HUES64 (cell line): ENCODE results near the gene P4HA3.

ENCODE experiments used
- H3K27ac ChIP-seq: 2 replicates; pipeline ENCODE4 v1.7.0; 2013; ENCODE audit warnings: low read depth, low read length, inconsistent platforms
- H3K27me3 ChIP-seq: 2 replicates; pipeline ENCODE4 v1.6.1; 2013; ENCODE audit warnings: mild to moderate bottlenecking, low read length; ENCODE audit not compliant: insufficient read depth
- H3K36me3 ChIP-seq: 2 replicates; pipeline ENCODE4 v1.6.1; 2013; ENCODE audit warnings: mild to moderate bottlenecking, low read length; ENCODE audit not compliant: insufficient read depth
- H3K4me1 ChIP-seq: 2 replicates; pipeline ENCODE4 v1.6.1; 2013; ENCODE audit warnings: mild to moderate bottlenecking, low read length, moderate library complexity; ENCODE audit not compliant: insufficient read depth
- H3K4me3 ChIP-seq: 2 replicates; pipeline ENCODE4 v1.5.1; 2013; ENCODE audit warnings: mild to moderate bottlenecking, low read length, moderate library complexity
- H3K9ac ChIP-seq: 2 replicates; pipeline ENCODE4 v1.6.1; 2013; ENCODE audit warnings: mild to moderate bottlenecking, low read depth, low read length
- H3K9me3 ChIP-seq: 2 replicates; pipeline ENCODE4 v1.6.1; 2013; ENCODE audit warnings: low read depth, low read length; ENCODE audit not compliant: insufficient read depth
- WGBS: fragments of 150-250, 120-280 bp; methylation state at CpG from one replicate; pipeline ENCODE4 v1.1.7; 2013; ENCODE audit warnings: missing lambda C conversion rate; 5-methylcytosine and 5-hydroxymethylcytosine counted together

The P4HA3 gene

GRCh38 chr11:74330075-74330858 is 18.8 kb upstream of the P4HA3 start:
- Histone ChIP-seq H3K4me3 (no peak overlapping the region), H3K27ac (no peak overlapping the region), H3K4me1 (no peaks in the 10 kb centered on the region), H3K9me3 (no peaks in the 10 kb centered on the region), H3K27me3 (no peaks in the 10 kb centered on the region), H3K9ac (no peak overlapping the region), H3K36me3 (peaks cover 6% of the 10 kb centered on the region)

GRCh38 chr11:74327076-74327475 is 15.6 kb upstream of the P4HA3 start:
- Histone ChIP-seq H3K27ac (no peak overlapping the region), H3K4me1 (no peaks in the 10 kb centered on the region), H3K9me3 (no peaks in the 10 kb centered on the region), H3K27me3 (no peaks in the 10 kb centered on the region), H3K9ac (no peak overlapping the region), H3K36me3 (peaks cover 3% of the 10 kb centered on the region; the same call in 1 of the 2 replicates), H3K4me3 (no peak overlapping the region)
- WGBS: no CpG with 5 or more reads among the region's 1 CpG

- 95% methylated on average over 5 of the region's 5 CpGs for WGBS
- Histone ChIP-seq H3K4me3 (no peak overlapping the region), H3K9me3 (no peaks in the 10 kb centered on the region), H3K27me3 (no peaks in the 10 kb centered on the region), H3K36me3 (peaks cover 3% of the 10 kb centered on the region; the same call in 1 of the 2 replicates), H3K9ac (no peak overlapping the region), H3K27ac (no peak overlapping the region), H3K4me1 (no peaks in the 10 kb centered on the region)
Observed at GRCh38 chr11:74326665-74327064, 15.2 kb upstream of the P4HA3 start.

GRCh38 chr11:74325649-74326645 is 14.5 kb upstream of the P4HA3 start:
- Histone ChIP-seq H3K27me3 (no peaks in the 10 kb centered on the region), H3K27ac (no peak overlapping the region), H3K4me1 (no peaks in the 10 kb centered on the region), H3K9ac (no peak overlapping the region), H3K4me3 (no peak overlapping the region), H3K9me3 (no peaks in the 10 kb centered on the region), H3K36me3 (peaks cover 3% of the 10 kb centered on the region; the same call in 1 of the 2 replicates)
- 92% methylated on average over 7 of the region's 7 CpGs for WGBS

DNA sequence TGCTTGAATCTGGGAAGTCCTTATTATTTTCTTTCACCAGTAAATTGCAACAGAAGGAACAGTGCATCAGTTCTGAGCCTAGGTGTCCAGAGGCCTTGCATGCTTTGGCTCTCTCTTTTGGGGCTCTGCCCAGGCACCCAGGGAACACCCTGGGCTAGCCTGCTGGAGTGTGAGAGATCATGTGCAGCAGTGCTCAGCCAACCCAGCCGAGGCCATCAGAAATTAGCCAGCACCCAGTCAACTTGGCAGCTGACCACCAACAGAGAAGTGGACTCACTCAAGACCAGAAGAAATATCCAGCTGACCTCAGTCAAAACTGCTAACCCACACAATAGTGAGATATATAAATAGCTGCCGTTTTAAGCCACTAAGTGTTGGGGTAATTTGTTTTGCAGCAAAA is 11.2 kb upstream of the P4HA3 start:
- Histone ChIP-seq H3K36me3 (no peaks in the 10 kb centered on the region), H3K9ac (no peak overlapping the region), H3K27me3 (no peaks in the 10 kb centered on the region), H3K27ac (no peak overlapping the region), H3K9me3 (no peaks in the 10 kb centered on the region), H3K4me1 (no peaks in the 10 kb centered on the region), H3K4me3 (no peak overlapping the region)
- 80% methylated on average over 2 of the region's 2 CpGs for WGBS

DNA sequence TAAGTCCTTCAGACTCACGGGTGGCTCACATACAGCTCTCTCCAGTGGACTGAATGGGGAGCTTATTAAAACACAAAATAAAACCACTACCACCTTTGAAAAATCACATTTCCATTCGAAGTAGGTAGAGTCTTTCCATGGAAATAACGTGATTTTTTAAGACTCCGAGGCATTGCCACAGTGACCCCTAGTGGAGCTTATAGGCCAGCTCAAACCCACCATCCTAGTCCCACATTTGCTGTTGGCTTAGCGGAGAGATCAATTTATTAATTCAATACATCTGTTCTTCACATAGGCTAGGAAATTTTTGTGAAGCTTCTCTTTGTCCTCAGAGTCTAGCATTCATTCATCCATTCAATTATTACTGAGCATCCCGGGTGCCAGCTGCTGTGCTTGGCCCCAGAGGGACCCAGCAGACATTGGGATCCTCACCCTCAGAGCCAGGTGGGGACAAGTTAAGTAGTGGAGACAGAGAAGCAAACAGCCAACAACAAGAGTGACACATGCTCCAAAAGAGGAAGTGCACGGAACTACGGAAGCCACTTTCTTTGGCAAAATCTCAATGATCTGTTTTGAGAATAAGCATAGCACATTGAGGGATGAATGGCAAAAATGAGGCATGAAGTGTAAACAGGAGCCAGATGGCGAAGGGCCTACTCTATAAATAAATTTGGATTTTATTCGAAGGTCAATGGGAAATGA is 10.2 kb upstream of the P4HA3 start:
- H3K4me3 ChIP-seq: no peak overlapping the region
- WGBS: 70% methylated on average over 10 of the region's 10 CpGs
- H3K27me3 ChIP-seq: no peaks in the 10 kb centered on the region
- no peaks in the 10 kb centered on the region for H3K4me1 ChIP-seq
- no peak overlapping the region for H3K27ac ChIP-seq
- H3K36me3 ChIP-seq: no peaks in the 10 kb centered on the region
- H3K9ac ChIP-seq: no peak overlapping the region
- H3K9me3 ChIP-seq: peaks cover 4% of the 10 kb centered on the region; the same call in 1 of the 2 replicates

- 81% methylated on average over 2 of the region's 2 CpGs for WGBS
- Histone ChIP-seq H3K4me3 (no peak overlapping the region), H3K27ac (no peak overlapping the region), H3K9ac (no peak overlapping the region), H3K4me1 (no peaks in the 10 kb centered on the region), H3K36me3 (no peaks in the 10 kb centered on the region), H3K9me3 (peaks cover 8% of the 10 kb centered on the region; the same call in 1 of the 2 replicates), H3K27me3 (no peaks in the 10 kb centered on the region)
Observed at GRCh38 chr11:74320538-74320937, 9.1 kb upstream of the P4HA3 start.

- no peaks in the 10 kb centered on the region for H3K27me3 ChIP-seq
- H3K4me1 ChIP-seq: no peaks in the 10 kb centered on the region
- H3K9ac ChIP-seq: no peak overlapping the region
- WGBS: 88% methylated on average over 5 of the region's 5 CpGs
- peaks cover 8% of the 10 kb centered on the region; the same call in 1 of the 2 replicates for H3K9me3 ChIP-seq
- H3K27ac ChIP-seq: no peak overlapping the region
- H3K4me3 ChIP-seq: no peak overlapping the region
- no peaks in the 10 kb centered on the region for H3K36me3 ChIP-seq
Observed at GRCh38 chr11:74319139-74319816, 7.8 kb upstream of the P4HA3 start.

GRCh38 chr11:74318241-74318932 is 6.9 kb upstream of the P4HA3 start:
- Histone ChIP-seq H3K4me1 (no peaks in the 10 kb centered on the region), H3K9ac (no peak overlapping the region), H3K27me3 (peaks cover 2% of the 10 kb centered on the region; the same call in 1 of the 2 replicates), H3K9me3 (peaks cover 8% of the 10 kb centered on the region; the same call in 1 of the 2 replicates), H3K27ac (no peak overlapping the region), H3K36me3 (no peaks in the 10 kb centered on the region), H3K4me3 (no peak overlapping the region)
- 96% methylated on average over 1 of the region's 1 CpG for WGBS
